A204.1 (cell line): ENCODE data around the gene DOC2A.
"Not testable (repeated sequence)": the region's sequence is repeated elsewhere in the genome, so short reads cannot be mapped to it uniquely, and the experiment has no call there.

ENCODE experiments used
- FAIRE-seq: peaks from 2 replicates; lab custom pipeline; 2012; peaks lifted over from hg19 to GRCh38; lab: Jason Lieb, UNC

Gene DOC2A

DNA sequence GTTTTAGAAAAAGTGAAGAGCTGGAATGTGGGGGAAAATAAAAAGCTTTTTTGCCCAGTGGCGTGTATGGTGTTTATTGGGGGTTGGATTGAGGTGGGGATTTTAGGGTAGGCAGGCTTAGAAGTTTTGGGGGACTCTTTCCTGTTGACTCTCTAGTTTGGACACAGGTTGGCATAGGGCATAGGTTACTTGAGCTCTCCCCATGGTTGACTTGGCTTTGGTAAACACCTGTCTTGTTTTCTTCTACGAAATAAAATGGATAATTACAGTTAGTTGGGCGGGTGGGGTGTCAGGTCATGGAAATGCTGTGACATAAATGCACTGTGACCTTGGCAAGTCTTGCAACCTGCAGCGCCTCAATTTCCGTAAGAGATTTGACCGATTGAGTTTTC, 37.8 kb downstream of the DOC2A start:
- FAIRE-seq: no peak

- no peak for FAIRE-seq
Observed at GRCh38 chr16:29972500-29972899, 38.3 kb downstream of the DOC2A start.

- no peak for FAIRE-seq
Observed at GRCh38 chr16:29971304-29971703, 39.5 kb downstream of the DOC2A start.

DNA sequence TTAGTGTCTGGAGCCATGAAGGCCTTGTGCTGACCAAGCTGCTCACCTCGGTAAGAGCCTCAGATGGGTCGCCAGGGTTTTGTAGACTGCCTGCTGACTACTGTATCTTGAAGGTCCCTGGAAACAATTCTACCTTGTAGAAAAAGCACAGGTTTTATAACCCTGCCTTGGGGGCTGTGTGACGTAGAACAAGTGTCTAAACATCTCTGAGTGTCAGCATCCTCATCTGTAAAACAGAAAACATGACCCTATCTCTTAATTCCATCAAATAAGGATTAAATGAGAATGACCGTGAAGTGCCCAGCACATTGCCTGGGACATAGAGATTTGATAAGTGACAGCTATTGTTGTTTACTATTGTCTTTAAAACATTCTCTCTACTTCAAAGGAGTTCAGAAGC, 42.6 kb downstream of the DOC2A start:
- no peak for FAIRE-seq

DNA sequence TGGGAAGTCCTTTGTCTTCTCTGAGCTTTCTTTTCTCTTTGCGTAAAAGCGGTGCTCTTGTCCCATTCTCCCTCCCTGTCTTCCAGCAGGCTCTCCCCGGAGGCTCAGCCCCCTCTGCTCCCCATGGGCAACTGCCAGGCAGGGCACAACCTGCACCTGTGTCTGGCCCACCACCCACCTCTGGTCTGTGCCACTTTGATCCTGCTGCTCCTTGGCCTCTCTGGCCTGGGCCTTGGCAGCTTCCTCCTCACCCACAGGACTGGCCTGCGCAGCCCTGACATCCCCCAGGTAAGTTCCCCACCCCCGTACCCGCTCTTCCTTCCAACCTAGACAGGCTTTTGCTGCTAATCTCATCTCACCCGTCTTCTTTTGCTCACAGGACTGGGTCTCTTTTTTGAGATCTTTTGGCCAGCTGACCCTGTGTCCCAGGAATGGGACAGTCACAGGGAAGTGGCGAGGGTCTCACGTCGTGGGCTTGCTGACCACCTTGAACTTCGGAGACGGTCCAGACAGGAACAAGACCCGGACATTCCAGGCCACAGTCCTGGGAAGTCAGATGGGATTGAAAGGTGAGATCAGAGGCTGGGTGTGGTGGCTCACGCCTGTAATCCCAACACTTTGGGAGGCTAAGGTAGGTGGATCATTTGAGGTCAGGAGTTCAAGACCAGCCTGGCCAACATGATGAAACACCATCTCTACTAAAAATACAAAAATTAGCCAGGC, 47.6 kb downstream of the DOC2A start:
- FAIRE-seq: no peak

GRCh38 chr16:29962344-29962994, 48.4 kb downstream of the DOC2A start:
- no peak for FAIRE-seq

- no peak for FAIRE-seq
Observed at GRCh38 chr16:29961479-29962343, 49.1 kb downstream of the DOC2A start, which contains the start of gene TMEM219. TSS of gene TMEM219 (plus strand) at chr16:29962079. CDS start at chr16:29963144, 1,065 bp downstream.

DNA sequence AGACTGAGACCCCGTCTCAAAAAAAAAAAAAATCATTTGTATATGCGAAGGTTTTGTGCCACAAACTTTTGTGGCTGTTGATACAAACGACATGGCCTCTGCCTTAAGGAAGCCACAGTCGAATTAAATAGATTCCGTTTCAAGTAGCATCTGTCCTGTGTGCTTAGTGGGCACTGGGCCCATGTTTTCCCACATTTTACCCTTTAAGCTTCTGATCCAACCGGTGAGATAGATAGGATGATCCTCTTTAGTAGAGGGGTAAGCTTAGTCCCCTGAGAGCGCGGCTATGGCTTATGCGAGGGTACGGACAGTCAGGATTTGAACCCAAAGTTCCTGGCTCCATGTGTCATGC, 49.7 kb downstream of the DOC2A start:
- FAIRE-seq: no peak

GRCh38 chr16:29959821-29960220, 51.0 kb downstream of the DOC2A start:
- FAIRE-seq: not testable (repeated sequence)

DNA sequence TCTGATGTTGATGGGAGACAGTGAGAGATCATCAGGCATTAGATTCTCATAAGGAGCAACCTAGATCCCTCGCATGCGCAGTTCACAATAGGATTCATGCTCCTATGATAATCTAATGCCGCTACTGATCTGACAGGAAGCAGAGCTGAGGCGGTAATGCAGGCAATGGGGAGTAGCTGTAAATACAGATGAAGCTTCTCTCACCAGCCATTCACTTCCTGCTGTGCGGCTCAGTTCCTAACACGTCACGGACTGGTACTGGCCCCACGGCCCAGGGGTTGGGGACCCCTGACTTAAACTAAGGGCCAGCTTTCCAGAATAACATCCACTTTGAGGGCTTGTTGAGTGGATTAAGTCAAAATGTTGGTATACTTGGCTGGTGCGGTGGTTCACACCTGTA, 51.5 kb downstream of the DOC2A start:
- FAIRE-seq: no peak

GRCh38 chr16:29958756-29959155, 52.1 kb downstream of the DOC2A start:
- no peak for FAIRE-seq
